Activated T-cell treated with anti-CD3 and anti-CD28 coated beads, Interleukin-2, amount 50 U/mL, for 48 hours (primary cell): ENCODE data around the gene EHD3.
A peak's percentile ranks its signal among the peaks of the same experiment; 100 is the strongest.

Experiments
- DNase-seq, 2 experiments: peaks; one replicate each; pipeline ENCODE4 v3.0.0-alpha.2; 2020

Gene EHD3

GRCh38 chr2:31213601-31214443 is 20.1 kb upstream of the EHD3 start:
- DNase-seq = no peak

- no peak for DNase-seq
These were observed 19.5 kb upstream of the EHD3 start for GRCh38 chr2:31214444-31214915.

GRCh38 chr2:31216734-31217133 is 17.2 kb upstream of the EHD3 start:
- no peak for DNase-seq

GRCh38 chr2:31217465-31218200 is 16.3 kb upstream of the EHD3 start, which contains the start of gene CAPN14:
TSS of gene CAPN14 (minus strand) at chr2:31217515. CDS start at chr2:31205447, 12,068 bp downstream.
- DNase-seq = no peak

DNA sequence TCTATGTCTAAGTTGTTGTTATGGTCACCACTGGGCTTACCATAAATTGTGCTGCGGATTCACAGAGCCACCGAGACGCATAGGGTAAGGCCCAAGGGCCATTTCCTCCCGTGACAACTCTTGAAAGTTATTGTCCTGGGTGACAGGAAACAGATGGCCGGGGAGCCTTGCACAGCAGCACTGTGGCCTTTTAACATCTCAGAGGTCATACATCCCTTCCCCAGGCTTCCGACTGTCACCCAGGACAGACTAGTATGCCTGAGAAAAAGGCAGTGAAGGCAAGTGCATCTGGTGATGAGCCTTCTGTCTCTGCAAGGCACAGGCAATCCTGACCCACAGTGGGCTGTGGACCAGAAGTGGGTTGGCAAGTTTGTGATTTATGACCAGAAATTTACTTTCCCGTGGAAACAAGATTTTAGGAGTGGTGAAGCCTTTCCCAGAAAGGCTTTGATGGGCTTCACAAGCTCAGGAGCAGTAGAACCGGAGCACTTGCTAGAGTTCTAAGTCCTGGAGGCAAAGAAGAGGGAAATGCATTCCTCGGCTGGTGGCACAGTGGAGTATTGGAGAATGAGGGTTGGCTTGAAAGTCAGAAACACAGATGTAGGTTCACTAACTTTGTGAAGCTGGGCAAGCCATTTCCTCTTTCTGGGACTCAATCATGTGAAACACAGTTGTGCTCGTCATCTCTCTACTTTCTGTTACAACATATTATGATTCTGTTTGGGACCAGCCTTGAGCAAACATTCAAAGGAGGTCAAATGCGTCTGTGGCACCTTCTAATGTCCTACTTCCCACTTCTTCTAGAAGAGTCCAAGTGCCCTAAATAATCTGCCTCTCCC is 14.6 kb upstream of the EHD3 start:
- DNase-seq = no peak

DNA sequence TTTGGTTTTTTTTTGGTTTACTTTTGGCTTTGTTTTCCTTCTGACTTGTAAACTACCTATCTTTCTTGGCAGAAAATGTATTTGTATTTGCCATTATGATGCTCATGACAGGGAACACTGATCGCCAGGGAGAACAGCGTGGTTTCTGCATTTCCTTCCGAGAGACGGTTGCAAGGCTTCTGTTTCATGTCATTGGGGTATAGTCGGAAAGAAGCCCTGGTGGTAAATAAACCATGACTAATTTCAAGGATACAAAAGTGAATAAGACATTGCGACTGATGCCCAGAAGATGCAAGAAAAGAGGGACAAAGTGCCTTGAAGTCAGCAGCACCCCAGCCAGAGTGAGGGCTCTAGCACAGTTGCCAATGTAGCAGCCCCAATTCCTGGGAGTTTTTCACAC is 12.4 kb upstream of the EHD3 start:
- DNase-seq = no peak

GRCh38 chr2:31222071-31222470 is 11.9 kb upstream of the EHD3 start:
- no peak for DNase-seq

- no peak for DNase-seq
These were observed 10.9 kb upstream of the EHD3 start for GRCh38 chr2:31223026-31223425.

DNA sequence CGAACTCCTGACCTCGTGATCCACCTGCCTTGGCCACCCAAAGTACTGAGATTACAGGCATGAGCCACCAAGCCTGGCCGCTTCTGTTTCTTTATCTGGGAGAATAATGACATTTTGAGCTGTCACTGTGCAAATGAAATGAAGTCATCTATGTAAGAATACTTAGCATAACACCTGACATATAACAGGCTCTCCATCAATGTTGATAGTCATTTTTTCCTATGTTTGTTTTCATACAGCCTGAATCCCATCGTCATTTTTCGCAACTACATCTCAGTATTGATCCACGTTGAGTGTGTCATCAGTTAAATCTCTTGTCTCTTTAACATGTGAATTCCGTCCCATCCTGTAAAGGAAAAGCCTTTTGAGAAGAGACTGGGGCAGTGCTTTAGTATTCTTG is 10.2 kb upstream of the EHD3 start:
- no peak for DNase-seq

DNA sequence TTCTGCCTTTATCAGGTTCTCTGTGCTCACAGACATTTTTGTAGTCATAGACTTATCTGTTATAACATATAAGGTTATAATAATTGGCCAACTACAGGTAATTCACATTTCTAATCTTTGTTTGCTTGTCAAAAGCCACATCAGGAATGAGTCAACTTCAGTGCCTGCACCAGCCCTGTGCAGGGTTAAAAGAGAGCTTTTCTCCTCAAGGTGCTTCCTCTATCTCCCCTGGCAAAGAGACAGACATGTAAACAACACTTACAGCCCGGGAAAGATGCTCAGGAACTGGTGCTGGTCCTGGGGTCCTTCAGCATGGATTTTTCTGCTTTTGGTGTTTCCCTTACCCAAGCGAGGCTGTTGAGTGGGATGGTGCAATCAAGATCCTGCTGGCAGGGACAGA is 7.7 kb upstream of the EHD3 start:
- no peak for DNase-seq

- DNase-seq = no peak
These were observed 6.8 kb upstream of the EHD3 start for GRCh38 chr2:31227110-31227509.

DNA sequence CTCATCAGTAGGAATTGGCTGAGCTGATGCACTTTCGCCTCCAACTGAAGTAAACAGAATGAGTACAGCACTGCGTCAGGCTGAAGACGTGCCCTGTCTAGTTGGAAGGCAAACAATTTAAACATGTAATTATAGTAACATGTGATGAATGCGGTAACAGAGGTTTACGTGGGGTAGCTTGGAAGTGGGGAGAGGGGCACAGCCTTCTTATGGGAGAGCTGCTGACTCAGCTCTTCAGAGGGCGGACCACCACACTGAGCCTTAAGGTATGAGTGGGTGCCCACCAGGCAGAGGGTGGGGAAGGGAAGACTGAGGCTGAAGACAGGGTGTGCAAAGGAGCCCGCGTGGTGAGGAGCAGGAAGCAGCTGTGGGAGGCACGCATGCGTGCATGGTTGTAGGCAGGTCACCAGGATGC is 6.2 kb upstream of the EHD3 start:
- DNase-seq = no peak

DNA sequence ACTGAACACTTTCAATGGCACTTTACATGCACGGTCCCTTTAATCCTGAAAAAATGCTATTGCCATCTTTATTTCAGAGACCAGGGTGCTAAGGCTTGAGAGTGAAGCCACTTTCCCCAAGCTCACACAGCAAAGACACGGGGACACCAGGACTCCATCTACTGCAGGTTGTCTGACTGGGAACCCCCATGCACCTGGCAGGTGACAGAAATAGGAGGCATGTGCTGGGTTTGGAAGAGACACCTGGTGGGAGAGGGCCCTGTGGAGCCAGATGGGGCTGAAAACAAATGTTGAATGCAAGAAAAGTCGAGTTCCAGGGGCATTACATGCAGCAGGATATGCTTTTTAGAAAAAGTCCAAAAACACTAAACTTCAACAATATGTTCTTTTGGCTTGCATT is 5.2 kb upstream of the EHD3 start:
- no peak for DNase-seq

- DNase-seq = no peak
These were observed 3.2 kb upstream of the EHD3 start for GRCh38 chr2:31230751-31231150.

GRCh38 chr2:31231571-31232302 is 2.2 kb upstream of the EHD3 start:
- no peak for DNase-seq

- DNase-seq = no peak
These were observed 1.4 kb upstream of the EHD3 start for GRCh38 chr2:31232586-31232985.

- DNase-seq = no peak
These were observed 721 bp upstream of the EHD3 start for GRCh38 chr2:31233231-31233630.

DNA sequence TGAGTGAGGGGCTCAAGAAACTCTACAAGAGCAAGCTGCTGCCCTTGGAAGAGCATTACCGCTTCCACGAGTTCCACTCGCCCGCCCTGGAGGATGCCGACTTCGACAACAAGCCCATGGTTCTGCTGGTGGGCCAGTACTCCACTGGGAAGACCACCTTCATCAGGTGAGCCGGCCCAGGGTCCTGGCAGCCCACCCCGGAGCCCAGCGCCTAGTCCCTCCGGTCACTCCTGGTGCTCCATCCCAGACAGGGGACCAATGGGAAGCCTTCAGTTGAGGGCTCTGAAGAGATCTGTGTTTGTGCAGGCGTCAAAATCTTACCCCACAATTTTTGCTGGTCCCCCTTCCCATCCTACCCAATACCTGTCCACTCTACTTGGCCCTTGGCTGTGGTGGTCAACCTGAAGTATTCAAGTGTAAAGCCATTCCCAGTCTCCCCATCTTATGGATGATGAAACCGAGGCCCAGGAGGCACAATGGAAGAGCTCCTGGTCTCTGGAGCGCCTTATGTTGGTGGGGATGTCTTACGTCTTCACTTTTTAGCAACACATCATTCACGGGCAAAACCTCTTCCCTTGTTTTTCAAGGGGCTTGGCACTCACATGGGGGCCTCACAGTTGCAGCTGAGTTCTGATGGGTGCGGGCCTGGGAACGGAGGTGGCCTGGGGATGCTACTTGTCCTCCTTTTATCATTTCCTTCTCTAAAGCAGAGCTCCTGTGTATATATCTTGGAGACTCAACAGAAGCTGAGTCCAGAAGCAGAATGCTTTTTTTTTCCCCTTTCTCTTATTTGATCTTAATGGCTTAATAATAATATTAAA is 941 bp downstream of the EHD3 start:
- DNase-seq = peak in 1 of 2 experiments; percentile 12

GRCh38 chr2:31235504-31235902 is 1.6 kb downstream of the EHD3 start:
- DNase-seq = no peak

DNA sequence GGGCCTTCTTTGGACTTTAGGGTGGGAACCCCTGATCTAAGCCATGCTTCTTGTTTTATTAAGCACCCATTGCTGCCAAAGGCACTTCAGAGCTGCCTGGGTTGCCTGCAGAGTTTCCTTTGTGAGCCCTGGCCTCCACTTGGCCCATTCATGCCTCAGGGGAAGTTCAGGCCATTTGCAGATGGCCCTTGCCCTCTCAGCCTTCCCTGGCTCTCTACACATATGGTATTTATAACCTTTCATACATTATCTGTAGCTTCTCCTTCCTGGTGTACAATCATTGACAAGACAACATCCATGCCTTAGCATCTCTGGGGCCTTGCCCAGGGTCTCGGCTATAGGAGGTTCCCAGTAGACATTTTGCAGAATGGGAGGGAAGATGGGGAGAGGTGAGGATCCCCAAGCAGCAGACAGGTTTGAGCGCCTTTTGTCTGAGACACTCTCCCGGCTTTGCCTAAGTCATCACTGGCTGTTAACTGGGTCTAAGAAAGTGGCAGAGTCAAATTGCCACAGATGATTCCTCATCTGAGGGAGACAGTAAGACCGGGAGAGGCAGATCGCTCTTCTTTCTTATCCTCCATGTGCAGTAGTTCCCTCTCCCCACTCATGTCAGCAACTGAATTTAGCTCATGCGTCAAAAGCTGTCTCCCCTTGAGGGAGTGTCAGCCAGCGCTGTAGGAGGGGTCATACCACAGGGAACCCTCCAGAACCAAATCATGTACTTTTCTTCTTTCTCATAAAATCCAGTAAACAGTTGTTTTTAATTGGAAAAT is 2.7 kb downstream of the EHD3 start:
- DNase-seq = peak in 1 of 2 experiments; percentile 2
